ENCODE data around the gene SLC28A1.

DNA sequence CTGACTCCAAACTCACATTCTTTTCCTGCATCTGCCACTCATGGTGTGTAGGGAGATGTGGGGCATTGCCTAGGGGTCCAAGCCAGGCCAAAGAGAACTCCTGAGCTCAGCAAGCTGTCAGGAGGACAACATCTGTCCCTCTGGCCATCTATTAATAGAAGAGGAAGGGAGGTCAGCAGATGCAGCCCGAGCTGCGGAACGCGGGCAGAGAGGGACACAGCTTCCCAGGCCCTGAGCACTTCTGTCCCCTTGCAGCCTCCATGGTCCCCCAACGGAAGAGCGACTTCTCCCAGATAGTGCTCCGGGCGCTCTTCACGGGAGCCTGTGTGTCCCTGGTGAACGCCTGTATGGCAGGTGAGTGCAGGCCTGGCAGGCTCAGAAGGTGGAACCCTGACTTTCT, 59.8 kb downstream of the SLC28A1 start:
- TF ChIP-seq, protein P1, sequence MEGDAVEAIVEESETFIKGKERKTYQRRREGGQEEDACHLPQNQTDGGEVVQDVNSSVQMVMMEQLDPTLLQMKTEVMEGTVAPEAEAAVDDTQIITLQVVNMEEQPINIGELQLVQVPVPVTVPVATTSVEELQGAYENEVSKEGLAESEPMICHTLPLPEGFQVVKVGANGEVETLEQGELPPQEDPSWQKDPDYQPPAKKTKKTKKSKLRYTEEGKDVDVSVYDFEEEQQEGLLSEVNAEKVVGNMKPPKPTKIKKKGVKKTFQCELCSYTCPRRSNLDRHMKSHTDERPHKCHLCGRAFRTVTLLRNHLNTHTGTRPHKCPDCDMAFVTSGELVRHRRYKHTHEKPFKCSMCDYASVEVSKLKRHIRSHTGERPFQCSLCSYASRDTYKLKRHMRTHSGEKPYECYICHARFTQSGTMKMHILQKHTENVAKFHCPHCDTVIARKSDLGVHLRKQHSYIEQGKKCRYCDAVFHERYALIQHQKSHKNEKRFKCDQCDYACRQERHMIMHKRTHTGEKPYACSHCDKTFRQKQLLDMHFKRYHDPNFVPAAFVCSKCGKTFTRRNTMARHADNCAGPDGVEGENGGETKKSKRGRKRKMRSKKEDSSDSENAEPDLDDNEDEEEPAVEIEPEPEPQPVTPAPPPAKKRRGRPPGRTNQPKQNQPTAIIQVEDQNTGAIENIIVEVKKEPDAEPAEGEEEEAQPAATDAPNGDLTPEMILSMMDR (IDR thresholded peaks at IDR 0.05; ENCODE audit: borderline replicate concordance, extremely low read depth, low read length, poor library complexity, severe bottlenecking), result no peak
- no peak for TF ChIP-seq EZH2 (IDR thresholded peaks at IDR 0.05; ENCODE audit: borderline replicate concordance, low read depth, low read length, severe bottlenecking)

Measured in DND-41 (cell line).